Stimulated activated CD8-positive, alpha-beta memory T cell treated with anti-CD3 and anti-CD28 coated beads, Interleukin-12 subunit alpha, Interleukin-12 subunit beta, amount 100 ng/mL, for 1 hour (primary cell): Measurements from ENCODE around the gene TMCO6.

Experiments used
- DNase-seq: peaks from one replicate; pipeline ENCODE4 v3.0.0-alpha.2; 2020; ENCODE audit warnings: low read depth

The TMCO6 gene

DNA sequence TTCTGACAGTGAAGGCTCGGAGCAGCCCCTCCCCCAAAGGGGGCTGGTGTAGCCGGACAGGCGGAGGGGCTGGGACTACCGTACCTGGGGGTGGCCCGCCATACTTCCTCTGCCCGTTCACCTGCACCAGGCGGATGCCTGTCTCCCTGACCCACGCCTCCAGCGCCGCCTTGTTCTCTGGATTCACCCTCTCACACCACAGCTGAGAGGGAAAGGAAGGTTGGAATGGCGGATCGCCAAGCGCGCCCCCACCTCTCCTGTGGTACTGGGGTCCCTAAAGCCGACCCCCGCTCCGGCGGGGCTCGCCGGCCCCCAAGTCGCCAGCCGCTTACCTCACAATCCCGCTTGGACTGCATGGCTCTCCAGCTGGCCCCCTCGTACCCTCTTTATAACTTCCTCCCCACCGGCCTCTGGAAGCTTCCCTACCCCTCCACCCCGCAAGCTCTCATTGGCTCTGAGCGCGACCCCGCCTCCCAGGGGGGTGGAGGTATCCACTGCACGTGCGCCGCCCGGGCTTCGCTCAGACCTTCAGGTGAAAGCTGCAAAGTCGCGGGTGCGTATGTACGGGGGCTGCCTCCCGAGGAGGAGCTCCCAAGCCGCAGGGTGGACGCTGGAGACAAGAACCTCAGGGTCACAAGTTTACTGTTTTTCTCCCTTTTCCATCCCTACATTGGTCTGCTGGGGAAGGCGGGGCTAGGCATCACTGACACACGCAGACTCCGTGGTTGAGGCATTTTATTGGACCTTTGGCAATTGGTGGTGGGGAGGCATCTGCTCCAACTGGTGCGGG lies 34.1 kb downstream of the TMCO6 start, which contains the start of gene DND1:
DND1 (minus strand) TSS at position 390 of the 790 bp plus-strand sequence; CDS start at position 356, 34 bp downstream.
- DNase-seq: no peak

DNA sequence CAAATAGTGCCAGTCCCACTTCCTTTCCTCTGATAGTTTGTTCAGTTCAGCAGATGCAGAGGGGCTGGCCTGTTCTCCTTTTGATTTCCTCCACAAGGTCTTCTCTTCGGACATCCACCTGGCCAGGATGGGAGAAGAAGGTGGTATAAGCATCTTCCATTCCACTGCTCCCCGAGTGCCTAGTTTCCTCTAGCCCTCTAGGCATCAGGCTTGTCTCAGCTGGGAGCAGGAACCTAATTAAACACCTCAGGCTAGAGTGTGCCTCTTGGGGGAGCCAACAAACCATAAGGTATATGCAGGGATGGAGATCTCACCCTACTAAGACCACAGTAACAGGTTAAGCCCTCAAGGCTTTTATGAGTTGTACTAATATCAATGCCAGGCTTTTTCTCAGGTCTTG lies 35.0 kb downstream of the TMCO6 start:
- no peak for DNase-seq

DNA sequence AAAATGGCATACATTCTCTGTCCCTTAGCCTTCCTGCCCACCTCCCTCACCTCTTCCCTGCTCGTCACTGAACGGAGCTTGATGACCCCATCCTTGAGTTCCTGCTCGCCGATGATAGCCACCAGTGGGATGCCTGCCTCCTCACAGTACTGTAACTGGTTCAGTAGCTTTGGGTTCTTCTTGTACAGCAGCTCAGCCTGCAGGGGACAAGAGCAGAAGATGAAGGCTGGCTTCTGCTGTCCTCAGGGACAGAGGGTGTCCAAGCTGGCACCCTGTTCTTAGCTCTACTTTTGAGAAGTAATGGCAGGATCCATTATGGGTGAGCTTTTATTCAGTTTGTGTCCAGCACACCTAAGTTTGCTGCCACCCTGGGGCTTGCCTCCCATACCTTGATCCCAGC lies 35.4 kb downstream of the TMCO6 start:
- no peak for DNase-seq

DNA sequence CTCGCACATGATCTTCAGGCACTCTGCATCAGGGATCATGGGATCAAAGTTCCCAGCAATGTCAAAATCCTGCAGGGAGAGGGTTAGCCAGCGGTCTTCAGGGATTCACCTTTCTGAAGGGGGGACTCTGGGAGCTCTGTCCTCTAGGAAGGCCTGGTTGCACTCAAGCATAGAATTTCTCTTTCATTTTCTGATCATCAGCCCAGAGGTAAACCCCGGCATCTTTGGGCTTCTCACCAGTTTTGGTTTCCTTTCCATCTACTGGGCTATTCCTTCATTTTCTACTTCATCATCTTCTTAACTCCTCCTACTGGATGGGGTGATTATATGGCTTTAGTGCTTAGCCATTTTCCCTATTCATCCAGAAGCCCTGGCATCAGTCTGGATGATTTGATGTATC lies 38.7 kb downstream of the TMCO6 start:
- DNase-seq: no peak

DNA sequence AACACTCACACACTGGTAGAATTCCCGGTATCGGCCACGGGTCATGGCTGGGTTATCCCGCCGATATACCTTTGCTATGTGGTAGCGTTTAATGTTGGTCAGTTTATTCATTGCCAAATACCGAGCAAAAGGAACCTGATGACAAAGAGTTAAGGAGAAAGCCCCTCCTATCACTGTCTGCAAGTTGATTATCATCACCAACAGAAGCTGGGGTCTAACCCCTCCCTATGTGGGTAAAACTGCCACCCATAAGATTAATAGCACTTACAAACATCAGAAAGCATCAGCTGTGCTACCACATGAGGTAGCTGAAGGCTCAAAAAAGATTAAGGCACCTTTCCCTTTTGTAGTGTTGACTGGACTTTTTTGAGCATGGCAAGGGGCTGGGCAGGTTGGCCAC lies 39.7 kb downstream of the TMCO6 start:
- DNase-seq: no peak

DNA sequence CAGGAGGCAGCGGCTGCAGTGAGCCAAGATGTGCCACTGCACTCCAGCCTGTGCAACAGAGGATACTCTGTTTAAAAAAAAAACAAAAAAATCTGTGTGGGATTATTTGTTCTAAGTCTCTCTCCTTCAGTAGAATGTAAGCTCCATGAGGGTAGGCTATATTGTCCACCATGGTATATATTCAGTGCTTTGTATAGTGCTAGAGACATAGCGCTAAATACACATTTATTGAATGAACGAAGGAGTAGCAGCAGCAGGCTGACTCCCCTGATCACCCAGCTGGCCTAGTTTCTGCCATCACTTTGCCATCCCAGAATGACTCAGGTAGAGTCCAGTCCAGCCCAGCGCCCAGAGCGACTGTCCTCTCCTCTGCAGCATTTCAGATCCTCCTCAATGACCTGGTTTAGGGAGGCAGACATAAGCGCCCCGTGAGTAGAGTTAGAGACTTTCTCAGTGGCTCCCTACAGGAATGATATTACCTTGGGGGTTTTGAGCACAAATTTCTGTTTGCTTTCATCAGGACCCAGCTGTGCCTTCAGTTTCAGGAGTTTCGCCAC lies 51.2 kb downstream of the TMCO6 start:
- no peak for DNase-seq

DNA sequence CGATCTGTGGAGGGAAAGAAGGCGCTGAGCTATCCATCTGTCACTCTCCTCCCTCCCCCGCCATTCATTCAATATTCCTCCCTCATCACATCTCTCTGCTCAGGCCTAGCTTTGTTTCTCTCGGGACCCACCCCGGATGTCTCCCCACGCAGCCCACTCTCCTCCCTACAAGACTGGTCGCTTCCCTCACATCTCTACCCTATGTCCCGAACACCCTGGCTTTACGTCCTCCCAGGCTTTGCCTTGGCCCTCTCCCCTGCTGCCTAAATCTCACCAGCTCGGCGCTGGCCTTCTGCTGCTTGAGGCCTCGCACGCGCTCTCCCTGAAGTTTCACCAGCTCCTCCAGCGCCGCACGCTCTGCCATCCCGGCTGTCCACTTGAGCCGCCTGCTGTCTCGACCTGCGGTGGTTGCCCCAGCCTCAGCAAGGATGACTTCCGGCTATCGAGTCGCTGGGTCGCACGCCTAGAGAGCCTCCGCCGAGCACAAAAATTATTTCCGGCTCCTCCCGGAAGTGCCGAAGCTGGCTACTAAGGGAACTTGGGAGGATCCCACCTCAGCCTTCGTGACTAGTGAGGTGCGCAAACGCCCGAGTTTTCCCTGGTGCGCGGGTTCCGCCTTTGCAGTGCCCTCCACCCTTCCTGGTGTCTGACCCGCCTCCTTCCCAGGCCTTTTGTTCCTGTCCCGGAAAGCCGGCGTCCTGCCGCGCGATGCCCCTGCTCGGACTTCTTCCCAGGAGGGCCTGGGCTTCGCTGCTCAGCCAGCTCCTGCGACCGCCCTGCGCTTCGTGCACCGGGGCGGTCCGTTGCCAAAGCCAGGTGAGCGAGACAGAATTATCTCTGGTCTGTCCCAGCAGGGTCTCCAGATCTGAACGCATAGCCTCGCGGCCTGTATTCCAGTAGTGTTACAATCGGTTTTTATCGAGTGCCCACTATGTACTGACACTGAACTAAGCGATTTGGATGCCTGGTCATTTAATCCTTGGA lies 52.0 kb downstream of the TMCO6 start, which contains the start of the genes HARS1 and HARS2:
HARS1 (minus strand) TSS at position 430 of the 984 bp plus-strand sequence; CDS start at position 364, 66 bp downstream.
HARS2 (plus strand) TSS at position 515 of the 984 bp plus-strand sequence; CDS start at position 709, 194 bp downstream.
- DNase-seq: peak; percentile 72

DNA sequence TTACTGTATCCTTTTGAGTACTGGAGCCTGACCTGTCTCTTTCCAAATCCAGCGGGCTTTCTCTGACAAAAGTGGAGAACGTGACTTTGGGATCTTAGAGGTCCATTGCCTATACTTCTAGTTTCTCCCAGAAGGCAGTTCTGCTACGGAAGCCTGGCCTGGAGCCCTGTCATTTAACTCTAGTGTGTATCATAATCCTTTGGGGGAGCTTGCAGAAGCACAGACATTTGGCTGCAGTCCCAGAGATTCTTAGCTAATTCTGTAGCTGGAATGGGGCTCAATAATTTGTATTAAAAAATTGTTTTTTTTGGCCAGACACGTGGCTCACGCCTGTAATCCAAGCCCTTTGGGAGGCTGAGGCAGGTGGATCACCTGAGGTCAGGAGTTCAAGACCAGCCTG lies 55.0 kb downstream of the TMCO6 start:
- no peak for DNase-seq
